ENCODE results near the gene NUP133.

Gene NUP133

GRCh38 chr1:229440851-229441537, 67.1 kb downstream of the NUP133 start:
- Histone ChIP-seq H4K20me1 (ENCODE audit: insufficient read depth, low read length, poor library complexity, severe bottlenecking) (no peaks in the 10 kb centered on the region), H3K9me3 (ENCODE audit: insufficient read depth, low read depth, low read length) (no peaks in the 10 kb centered on the region), H3K4me2 (ENCODE audit: low read depth, low read length, poor library complexity, severe bottlenecking) (no peak overlapping the region), H3K36me3 (ENCODE audit: insufficient read depth, low read length) (peaks cover 38% of the 10 kb centered on the region; the same call in 1 of the 2 replicates), H2AFZ (ENCODE audit: low read length) (no peak overlapping the region), H3K79me2 (ENCODE audit: insufficient read depth, low read length) (no peaks in the 10 kb centered on the region), H3K4me3 (ENCODE audit: low read length, poor library complexity, severe bottlenecking) (no peak overlapping the region), H3K27me3 (ENCODE audit: insufficient read depth, low read length, poor library complexity, severe bottlenecking) (no peaks in the 10 kb centered on the region), H3K9ac (ENCODE audit: low read depth, low read length, poor library complexity, severe bottlenecking) (no peak overlapping the region), H3K4me1 (ENCODE audit: insufficient read depth, low read length, poor library complexity, severe bottlenecking) (no peaks in the 10 kb centered on the region), H3K9me2 (replicated peaks; ENCODE audit: low read depth, low read length) (no peaks in the 10 kb centered on the region), H3F3A (ENCODE audit: low read depth) (no peaks in the 10 kb centered on the region)
- TF ChIP-seq CTCF (conservative IDR thresholded peaks at IDR 0.05; ENCODE audit: low read length) (no peak), EZH2phosphoT487 (IDR thresholded peaks at IDR 0.05; ENCODE audit: borderline replicate concordance) (no peak)

GRCh38 chr1:229438021-229438420, 70.1 kb downstream of the NUP133 start:
- no peak overlapping the region for H3K9ac ChIP-seq (ENCODE audit: low read depth, low read length, poor library complexity, severe bottlenecking)
- H3K9me2 ChIP-seq (replicated peaks; ENCODE audit: low read depth, low read length) = no peaks in the 10 kb centered on the region
- H3F3A ChIP-seq (ENCODE audit: low read depth) = no peaks in the 10 kb centered on the region
- H3K27me3 ChIP-seq (ENCODE audit: insufficient read depth, low read length, poor library complexity, severe bottlenecking) = no peaks in the 10 kb centered on the region
- H2AFZ ChIP-seq (ENCODE audit: low read length) = no peak overlapping the region
- TF ChIP-seq EZH2phosphoT487 (IDR thresholded peaks at IDR 0.05; ENCODE audit: borderline replicate concordance) = no peak
- no peak for TF ChIP-seq CTCF (conservative IDR thresholded peaks at IDR 0.05; ENCODE audit: low read length)
- H3K4me2 ChIP-seq (ENCODE audit: low read depth, low read length, poor library complexity, severe bottlenecking) = no peak overlapping the region
- H3K9me3 ChIP-seq (ENCODE audit: insufficient read depth, low read depth, low read length) = no peaks in the 10 kb centered on the region
- no peaks in the 10 kb centered on the region for H4K20me1 ChIP-seq (ENCODE audit: insufficient read depth, low read length, poor library complexity, severe bottlenecking)
- H3K4me3 ChIP-seq (ENCODE audit: low read length, poor library complexity, severe bottlenecking) = no peak overlapping the region
- H3K36me3 ChIP-seq (ENCODE audit: insufficient read depth, low read length) = peaks cover 21% of the 10 kb centered on the region; the same call in 1 of the 2 replicates
- H3K4me1 ChIP-seq (ENCODE audit: insufficient read depth, low read length, poor library complexity, severe bottlenecking) = no peaks in the 10 kb centered on the region
- no peaks in the 10 kb centered on the region for H3K79me2 ChIP-seq (ENCODE audit: insufficient read depth, low read length)

DNA sequence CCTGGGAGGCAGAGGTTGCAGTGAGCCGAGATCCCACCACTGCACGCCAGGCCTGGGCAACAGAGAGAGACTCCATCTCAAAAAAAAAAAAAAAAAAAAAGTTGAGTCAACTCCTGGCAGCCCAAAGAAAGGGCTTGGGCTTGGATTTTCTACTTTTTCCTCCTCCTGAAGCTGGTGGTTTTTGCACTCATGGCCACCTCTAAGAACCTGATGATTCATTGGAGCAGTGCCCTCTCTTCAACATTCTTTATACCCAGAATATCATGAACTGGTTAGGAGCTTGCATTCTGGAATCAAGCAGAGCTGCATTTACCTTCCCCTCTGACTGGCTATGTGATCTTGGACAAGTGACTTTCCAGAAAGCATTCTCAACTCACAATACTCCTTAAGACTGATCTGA, 70.7 kb downstream of the NUP133 start:
- peaks cover 21% of the 10 kb centered on the region; the same call in 1 of the 2 replicates for H3K36me3 ChIP-seq (ENCODE audit: insufficient read depth, low read length)
- H3K9me2 ChIP-seq (replicated peaks; ENCODE audit: low read depth, low read length) = no peaks in the 10 kb centered on the region
- TF ChIP-seq EZH2phosphoT487 (IDR thresholded peaks at IDR 0.05; ENCODE audit: borderline replicate concordance) = no peak
- TF ChIP-seq CTCF (conservative IDR thresholded peaks at IDR 0.05; ENCODE audit: low read length) = no peak
- H3K4me1 ChIP-seq (ENCODE audit: insufficient read depth, low read length, poor library complexity, severe bottlenecking) = no peaks in the 10 kb centered on the region
- no peaks in the 10 kb centered on the region for H3K27me3 ChIP-seq (ENCODE audit: insufficient read depth, low read length, poor library complexity, severe bottlenecking)
- no peaks in the 10 kb centered on the region for H4K20me1 ChIP-seq (ENCODE audit: insufficient read depth, low read length, poor library complexity, severe bottlenecking)
- no peak overlapping the region for H3K4me2 ChIP-seq (ENCODE audit: low read depth, low read length, poor library complexity, severe bottlenecking)
- no peaks in the 10 kb centered on the region for H3K79me2 ChIP-seq (ENCODE audit: insufficient read depth, low read length)
- H3K9me3 ChIP-seq (ENCODE audit: insufficient read depth, low read depth, low read length) = no peaks in the 10 kb centered on the region
- H3K9ac ChIP-seq (ENCODE audit: low read depth, low read length, poor library complexity, severe bottlenecking) = no peak overlapping the region
- no peak overlapping the region for H3K4me3 ChIP-seq (ENCODE audit: low read length, poor library complexity, severe bottlenecking)
- H3F3A ChIP-seq (ENCODE audit: low read depth) = no peaks in the 10 kb centered on the region
- H2AFZ ChIP-seq (ENCODE audit: low read length) = no peak overlapping the region
